Body of pancreas (tissue), 4 donors: ENCODE results near the gene ENAH.

Experiments
- POLR2A ChIP-seq, 3 donors: fragments of 450-650 bp; IDR thresholded peaks; one replicate each; pipeline ENCODE4 v1.6.1; 2016; ENCODE audit warnings: antibody characterized with exemption in 3 of 3, mild to moderate bottlenecking in 2 of 3
- TF ChIP-seq, protein P1 (sequence below), 7 experiments: fragments of 450-650 bp in 4 of 7; fragments of 200-600 bp in 3 of 7; sonication (generic) in 3 of 7; IDR thresholded peaks; one replicate each; pipeline ENCODE4 v1.5.1; 2016 to 2019; ENCODE audit warnings: antibody characterized with exemption in 7 of 7

DNA sequence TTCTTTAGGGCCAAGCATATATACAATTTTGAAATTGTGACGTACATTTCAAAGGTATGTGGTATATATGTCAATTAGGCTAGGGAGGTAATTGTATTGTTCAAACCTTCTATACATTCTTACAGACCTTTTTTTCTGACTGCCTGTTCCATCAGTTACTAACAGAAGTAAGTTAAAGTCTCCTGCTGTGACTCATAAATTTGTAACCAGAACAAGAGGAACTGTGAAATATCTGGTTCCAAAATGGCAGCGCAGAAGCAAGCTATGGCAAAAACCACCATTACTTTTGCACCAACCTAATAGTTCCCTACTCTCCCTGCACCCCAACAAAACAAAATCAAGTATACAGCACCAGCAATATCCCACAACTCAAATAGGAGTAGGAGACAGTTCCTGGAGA is 93.6 kb downstream of the ENAH start:
- TF ChIP-seq, protein P1, sequence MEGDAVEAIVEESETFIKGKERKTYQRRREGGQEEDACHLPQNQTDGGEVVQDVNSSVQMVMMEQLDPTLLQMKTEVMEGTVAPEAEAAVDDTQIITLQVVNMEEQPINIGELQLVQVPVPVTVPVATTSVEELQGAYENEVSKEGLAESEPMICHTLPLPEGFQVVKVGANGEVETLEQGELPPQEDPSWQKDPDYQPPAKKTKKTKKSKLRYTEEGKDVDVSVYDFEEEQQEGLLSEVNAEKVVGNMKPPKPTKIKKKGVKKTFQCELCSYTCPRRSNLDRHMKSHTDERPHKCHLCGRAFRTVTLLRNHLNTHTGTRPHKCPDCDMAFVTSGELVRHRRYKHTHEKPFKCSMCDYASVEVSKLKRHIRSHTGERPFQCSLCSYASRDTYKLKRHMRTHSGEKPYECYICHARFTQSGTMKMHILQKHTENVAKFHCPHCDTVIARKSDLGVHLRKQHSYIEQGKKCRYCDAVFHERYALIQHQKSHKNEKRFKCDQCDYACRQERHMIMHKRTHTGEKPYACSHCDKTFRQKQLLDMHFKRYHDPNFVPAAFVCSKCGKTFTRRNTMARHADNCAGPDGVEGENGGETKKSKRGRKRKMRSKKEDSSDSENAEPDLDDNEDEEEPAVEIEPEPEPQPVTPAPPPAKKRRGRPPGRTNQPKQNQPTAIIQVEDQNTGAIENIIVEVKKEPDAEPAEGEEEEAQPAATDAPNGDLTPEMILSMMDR (IDR thresholded peaks at IDR 0.05), result no peak
- no peak for TF ChIP-seq POLR2A (IDR thresholded peaks at IDR 0.05)
